GM04503 (cell line): Measurements from ENCODE around the gene SCAMP3.

Experiments
- DNase-seq: peaks from one replicate; pipeline ENCODE4 v3.0.0-alpha.2; 2012; ENCODE audit warnings: low read depth

SCAMP3 gene

GRCh38 chr1:155285063-155285462 lies 22.9 kb upstream of the SCAMP3 start:
- no peak for DNase-seq

- no peak for DNase-seq
Measured at GRCh38 chr1:155284476-155284875, 22.3 kb upstream of the SCAMP3 start.

- DNase-seq: no peak
Measured at GRCh38 chr1:155282488-155283091, 20.4 kb upstream of the SCAMP3 start.

- DNase-seq: no peak
Measured at GRCh38 chr1:155279268-155279667, 17.1 kb upstream of the SCAMP3 start.

GRCh38 chr1:155278689-155279160 lies 16.6 kb upstream of the SCAMP3 start:
- no peak for DNase-seq

- no peak for DNase-seq
Measured at GRCh38 chr1:155277902-155278688, 15.9 kb upstream of the SCAMP3 start.

- DNase-seq: no peak
Measured at GRCh38 chr1:155277070-155277901, 15.1 kb upstream of the SCAMP3 start, which contains the start of gene HCN3. HCN3 (plus strand) TSS chr1:155277463; CDS start chr1:155277591, 128 bp downstream.

- DNase-seq: no peak
Measured at GRCh38 chr1:155273343-155274245, 11.4 kb upstream of the SCAMP3 start, which contains the start of gene CLK2. CLK2 (minus strand) TSS chr1:155273504; CDS start chr1:155270977, 2,527 bp downstream.

GRCh38 chr1:155272466-155273342 lies 10.5 kb upstream of the SCAMP3 start:
- DNase-seq: no peak

GRCh38 chr1:155269381-155269780 lies 7.2 kb upstream of the SCAMP3 start:
- no peak for DNase-seq

- no peak for DNase-seq
Measured at GRCh38 chr1:155268630-155269029, 6.5 kb upstream of the SCAMP3 start.

GRCh38 chr1:155267373-155267772 lies 5.2 kb upstream of the SCAMP3 start:
- DNase-seq: no peak

- no peak for DNase-seq
Measured at GRCh38 chr1:155266553-155266952, 4.4 kb upstream of the SCAMP3 start.

GRCh38 chr1:155263067-155263466 lies 907 bp upstream of the SCAMP3 start:
- DNase-seq: no peak

- DNase-seq: no peak
Measured at GRCh38 chr1:155261493-155261851, 688 bp downstream of the SCAMP3 start.

- no peak for DNase-seq
Measured at GRCh38 chr1:155260276-155260675, 1.9 kb downstream of the SCAMP3 start.

GRCh38 chr1:155256058-155256852 lies 5.9 kb downstream of the SCAMP3 start:
- DNase-seq: no peak

- no peak for DNase-seq
Measured at GRCh38 chr1:155255243-155256007, 6.7 kb downstream of the SCAMP3 start, which contains the start of gene ENTREP3. ENTREP3 (minus strand) TSS chr1:155255483; CDS start chr1:155254877, 606 bp downstream.
